GM12873 (cell line): ENCODE measurements around the gene PREP.

ENCODE experiments used
- CTCF ChIP-seq: IDR thresholded peaks from 2 replicates; pipeline ENCODE4 v1.5.1; 2012; ENCODE audit warnings: low read depth, mild to moderate bottlenecking, moderate library complexity, low read length, control low read depth; ENCODE audit not compliant: insufficient read depth; ENCODE audit errors: missing control alignments

The PREP gene

GRCh38 chr6:105389543-105389942 is 13.3 kb downstream of the PREP start:
- no peak for TF ChIP-seq CTCF

GRCh38 chr6:105388392-105388791 is 14.5 kb downstream of the PREP start:
- TF ChIP-seq CTCF: no peak

- TF ChIP-seq CTCF: no peak
Measured at GRCh38 chr6:105384004-105384403, 18.9 kb downstream of the PREP start.

- TF ChIP-seq CTCF: no peak
Measured at GRCh38 chr6:105382958-105383357, 19.9 kb downstream of the PREP start.

- TF ChIP-seq CTCF: no peak
Measured at GRCh38 chr6:105382496-105382895, 20.4 kb downstream of the PREP start.

- TF ChIP-seq CTCF: no peak
Measured at GRCh38 chr6:105380634-105381033, 22.2 kb downstream of the PREP start.

GRCh38 chr6:105375797-105376196 is 27.1 kb downstream of the PREP start:
- TF ChIP-seq CTCF: no peak
